ENCODE results near the gene DNMBP.

DNMBP gene

DNA sequence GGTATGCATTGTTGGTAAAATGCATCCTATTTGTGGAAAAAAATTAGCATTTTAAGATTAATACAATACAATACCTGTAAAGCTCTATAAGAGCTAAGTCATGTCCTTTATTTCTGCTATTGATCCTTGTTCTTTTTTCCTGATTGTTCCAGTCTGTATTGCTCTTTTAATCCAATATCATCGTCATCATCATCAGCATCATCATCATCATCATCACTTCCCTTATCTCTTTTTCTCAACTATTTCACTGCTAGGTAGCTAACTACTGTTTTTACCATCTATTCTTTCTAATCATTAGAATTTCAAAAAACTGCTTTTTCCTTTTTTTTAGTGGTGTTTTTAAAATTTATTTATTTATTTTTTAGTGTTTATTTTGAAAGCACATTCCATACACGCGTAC lies 156.1 kb downstream of the DNMBP start:
- TF ChIP-seq POLR2AphosphoS5 (IDR thresholded peaks at IDR 0.05; ENCODE audit: low read depth, low read length) (no peak), FOXP2 (optimal IDR thresholded peaks at IDR 0.05; ENCODE audit: borderline replicate concordance, extremely low read depth, extremely low read length, insufficient read depth) (no peak), TAF1 (IDR thresholded peaks at IDR 0.05; ENCODE audit: borderline replicate concordance, insufficient read depth, low read length) (no peak)

DNA sequence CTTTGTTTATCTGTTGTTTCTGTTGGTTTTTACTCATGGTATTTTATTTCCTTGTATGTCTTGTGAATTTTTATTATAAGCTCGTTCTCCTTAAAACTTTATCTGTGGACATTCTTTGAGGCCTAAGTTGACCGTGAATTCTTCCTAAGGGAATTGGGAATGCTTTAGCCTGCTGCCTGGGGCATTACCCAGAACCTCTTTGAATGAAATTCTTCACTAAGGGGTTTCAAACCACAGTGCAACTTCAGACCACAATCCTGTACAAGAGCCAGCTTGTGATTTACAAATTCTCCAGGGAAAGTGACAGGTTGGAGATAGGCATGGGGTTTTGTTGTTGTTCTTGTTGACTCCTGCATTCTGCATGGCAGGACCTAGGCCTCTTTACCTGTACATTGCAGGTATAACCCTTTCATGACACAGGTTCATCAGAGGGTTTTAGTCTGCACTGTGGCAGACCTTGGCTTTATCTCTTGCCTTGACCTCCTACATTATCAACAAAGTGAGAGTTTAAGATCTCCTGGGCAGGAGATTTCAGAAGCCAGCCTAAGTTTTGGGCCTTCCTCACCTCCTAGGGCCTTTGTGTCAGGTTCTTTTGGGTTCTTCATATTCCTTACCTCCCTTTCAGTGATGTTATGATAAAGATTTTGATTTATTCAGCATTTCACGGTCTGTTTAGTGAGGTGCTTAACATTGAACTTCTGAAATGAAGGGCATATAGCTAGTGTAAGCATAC lies 157.1 kb downstream of the DNMBP start:
- no peak for TF ChIP-seq TAF1 (IDR thresholded peaks at IDR 0.05; ENCODE audit: borderline replicate concordance, insufficient read depth, low read length)
- TF ChIP-seq, protein P1, sequence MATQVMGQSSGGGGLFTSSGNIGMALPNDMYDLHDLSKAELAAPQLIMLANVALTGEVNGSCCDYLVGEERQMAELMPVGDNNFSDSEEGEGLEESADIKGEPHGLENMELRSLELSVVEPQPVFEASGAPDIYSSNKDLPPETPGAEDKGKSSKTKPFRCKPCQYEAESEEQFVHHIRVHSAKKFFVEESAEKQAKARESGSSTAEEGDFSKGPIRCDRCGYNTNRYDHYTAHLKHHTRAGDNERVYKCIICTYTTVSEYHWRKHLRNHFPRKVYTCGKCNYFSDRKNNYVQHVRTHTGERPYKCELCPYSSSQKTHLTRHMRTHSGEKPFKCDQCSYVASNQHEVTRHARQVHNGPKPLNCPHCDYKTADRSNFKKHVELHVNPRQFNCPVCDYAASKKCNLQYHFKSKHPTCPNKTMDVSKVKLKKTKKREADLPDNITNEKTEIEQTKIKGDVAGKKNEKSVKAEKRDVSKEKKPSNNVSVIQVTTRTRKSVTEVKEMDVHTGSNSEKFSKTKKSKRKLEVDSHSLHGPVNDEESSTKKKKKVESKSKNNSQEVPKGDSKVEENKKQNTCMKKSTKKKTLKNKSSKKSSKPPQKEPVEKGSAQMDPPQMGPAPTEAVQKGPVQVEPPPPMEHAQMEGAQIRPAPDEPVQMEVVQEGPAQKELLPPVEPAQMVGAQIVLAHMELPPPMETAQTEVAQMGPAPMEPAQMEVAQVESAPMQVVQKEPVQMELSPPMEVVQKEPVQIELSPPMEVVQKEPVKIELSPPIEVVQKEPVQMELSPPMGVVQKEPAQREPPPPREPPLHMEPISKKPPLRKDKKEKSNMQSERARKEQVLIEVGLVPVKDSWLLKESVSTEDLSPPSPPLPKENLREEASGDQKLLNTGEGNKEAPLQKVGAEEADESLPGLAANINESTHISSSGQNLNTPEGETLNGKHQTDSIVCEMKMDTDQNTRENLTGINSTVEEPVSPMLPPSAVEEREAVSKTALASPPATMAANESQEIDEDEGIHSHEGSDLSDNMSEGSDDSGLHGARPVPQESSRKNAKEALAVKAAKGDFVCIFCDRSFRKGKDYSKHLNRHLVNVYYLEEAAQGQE (IDR thresholded peaks at IDR 0.05; ENCODE audit: insufficient read depth in 1 of 2, low read depth in 2 of 2, low read length in 2 of 2) = no peak
- no peak for TF ChIP-seq FOXP2 (optimal IDR thresholded peaks at IDR 0.05; ENCODE audit: borderline replicate concordance, extremely low read depth, extremely low read length, insufficient read depth)
- TF ChIP-seq POLR2AphosphoS5 (IDR thresholded peaks at IDR 0.05; ENCODE audit: low read depth, low read length) = no peak
- TF ChIP-seq SIN3A (IDR thresholded peaks at IDR 0.05; ENCODE audit: borderline replicate concordance, insufficient read depth, low read length) = no peak

DNA sequence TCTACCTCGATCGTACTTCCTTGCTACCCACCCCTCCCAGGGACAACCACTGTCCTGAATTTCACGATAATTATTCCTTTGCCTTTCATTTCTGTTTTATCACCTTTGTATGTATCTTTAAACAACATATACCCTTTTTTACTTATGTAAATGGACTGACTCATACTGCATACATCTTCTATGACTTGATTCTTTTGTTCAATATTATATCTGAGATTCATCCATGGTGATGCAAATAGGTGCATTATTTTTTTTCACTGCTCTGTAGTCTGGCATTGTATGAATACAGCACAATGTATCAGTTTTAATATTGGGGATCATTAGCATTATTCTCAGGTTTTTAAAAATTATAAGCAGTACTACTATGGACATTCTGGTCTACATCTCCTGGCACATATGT lies 157.9 kb downstream of the DNMBP start:
- TF ChIP-seq SIN3A (IDR thresholded peaks at IDR 0.05; ENCODE audit: borderline replicate concordance, insufficient read depth, low read length) = no peak
- TF ChIP-seq FOXP2 (optimal IDR thresholded peaks at IDR 0.05; ENCODE audit: borderline replicate concordance, extremely low read depth, extremely low read length, insufficient read depth) = no peak
- no peak for TF ChIP-seq TAF1 (IDR thresholded peaks at IDR 0.05; ENCODE audit: borderline replicate concordance, insufficient read depth, low read length)
- TF ChIP-seq POLR2AphosphoS5 (IDR thresholded peaks at IDR 0.05; ENCODE audit: low read depth, low read length) = no peak
- TF ChIP-seq, protein P1 (IDR thresholded peaks at IDR 0.05; ENCODE audit: insufficient read depth in 1 of 2, low read depth in 2 of 2, low read length in 2 of 2) = no peak

DNA sequence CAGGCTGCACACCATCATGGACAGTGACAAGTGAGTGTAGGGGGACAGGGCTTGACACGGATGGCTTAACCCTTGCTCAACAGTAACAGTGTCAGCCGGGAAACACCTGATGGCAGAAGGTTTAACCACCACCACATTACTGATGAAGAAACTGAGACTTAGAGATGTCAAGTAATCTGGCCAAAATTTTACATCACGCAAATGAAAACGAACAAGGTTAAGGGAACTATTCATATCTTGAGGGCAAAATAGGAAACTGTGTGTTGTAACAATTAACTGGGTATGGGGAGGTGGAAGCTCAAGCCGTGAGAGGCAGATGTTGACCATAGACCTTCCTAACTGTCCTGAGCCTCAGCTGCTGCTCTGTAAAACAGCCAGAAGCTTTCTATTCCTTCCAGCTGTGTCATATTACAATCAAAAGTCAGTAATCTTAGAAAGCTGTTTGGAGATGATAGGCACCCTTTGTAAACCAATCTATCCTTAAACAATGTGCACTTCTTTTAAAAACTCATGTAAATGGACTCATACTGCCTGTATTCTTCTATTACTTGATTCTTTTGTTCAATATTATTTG lies 158.9 kb downstream of the DNMBP start:
- TF ChIP-seq SIN3A (IDR thresholded peaks at IDR 0.05; ENCODE audit: borderline replicate concordance, insufficient read depth, low read length) (no peak), TAF1 (IDR thresholded peaks at IDR 0.05; ENCODE audit: borderline replicate concordance, insufficient read depth, low read length) (no peak), POLR2AphosphoS5 (IDR thresholded peaks at IDR 0.05; ENCODE audit: low read depth, low read length) (no peak), FOXP2 (optimal IDR thresholded peaks at IDR 0.05; ENCODE audit: borderline replicate concordance, extremely low read depth, extremely low read length, insufficient read depth) (no peak)
- TF ChIP-seq, protein P1 (IDR thresholded peaks at IDR 0.05; ENCODE audit: insufficient read depth in 1 of 2, low read depth in 2 of 2, low read length in 2 of 2) = no peak

DNA sequence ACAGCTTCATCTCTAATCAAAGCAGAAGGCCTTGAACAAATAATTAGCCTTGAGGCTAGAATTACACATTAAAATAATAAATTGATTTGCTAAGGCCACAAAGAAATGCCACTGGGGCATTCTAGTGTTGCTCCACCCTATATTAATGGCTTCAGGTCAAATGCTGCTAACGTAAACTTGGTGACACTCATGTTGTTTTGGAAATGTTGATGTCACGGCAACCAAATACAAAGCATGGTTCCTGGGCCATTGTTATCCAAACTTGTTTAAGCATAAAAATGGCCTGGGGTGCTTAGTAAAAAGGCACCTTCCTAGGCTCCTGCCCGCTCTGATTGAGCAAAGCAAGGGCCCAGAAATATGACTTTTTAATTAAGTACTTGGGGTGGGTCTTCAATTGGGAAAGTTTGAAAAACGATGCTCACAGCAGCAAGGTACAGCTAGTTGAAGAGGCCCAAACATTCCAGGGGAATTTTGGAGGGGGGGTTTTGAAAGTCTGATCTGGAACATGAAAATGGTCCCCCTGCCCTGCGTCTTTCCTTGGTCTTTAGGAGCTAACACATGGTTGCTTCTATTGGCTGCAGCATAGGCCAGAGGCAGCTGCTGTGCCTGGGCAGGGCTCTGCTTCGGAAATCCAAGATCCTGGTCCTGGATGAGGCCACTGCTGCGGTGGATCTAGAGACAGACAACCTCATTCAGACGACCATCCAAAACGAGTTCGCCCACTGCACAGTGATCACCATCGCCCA lies 159.6 kb downstream of the DNMBP start:
- TF ChIP-seq TAF1 (IDR thresholded peaks at IDR 0.05; ENCODE audit: borderline replicate concordance, insufficient read depth, low read length) (no peak), FOXP2 (optimal IDR thresholded peaks at IDR 0.05; ENCODE audit: borderline replicate concordance, extremely low read depth, extremely low read length, insufficient read depth) (no peak), SIN3A (IDR thresholded peaks at IDR 0.05; ENCODE audit: borderline replicate concordance, insufficient read depth, low read length) (no peak), POLR2AphosphoS5 (IDR thresholded peaks at IDR 0.05; ENCODE audit: low read depth, low read length) (no peak)
- TF ChIP-seq, protein P1 (IDR thresholded peaks at IDR 0.05; ENCODE audit: insufficient read depth in 1 of 2, low read depth in 2 of 2, low read length in 2 of 2) = no peak

Measured in PFSK-1 (cell line).